Mesenchymal stem cell (in vitro differentiated cells and primary cell): ENCODE measurements around the gene ESD.

Experiments
- DNase-seq: peaks from one replicate; pipeline ENCODE4 v3.0.0-alpha.2; 2013
- H2AFZ ChIP-seq: one replicate; pipeline ENCODE4 v1.6.1; 2013; ENCODE audit warnings: low read depth, mild to moderate bottlenecking, control low read depth, inconsistent platforms, low read length, moderate library complexity
- H2AK5ac ChIP-seq: 2 replicates; pipeline ENCODE4 v1.6.1; 2013; ENCODE audit warnings: low read length, moderate library complexity, mild to moderate bottlenecking, inconsistent platforms; ENCODE audit not compliant: severe bottlenecking
- H2BK120ac ChIP-seq: one replicate; pipeline ENCODE4 v1.6.1; 2013; ENCODE audit warnings: low read depth, mild to moderate bottlenecking, inconsistent platforms, low read length, moderate library complexity
- H2BK12ac ChIP-seq, 2 experiments: one replicate each; pipeline ENCODE4 v1.6.1; 2013; ENCODE audit warnings: inconsistent platforms in 2 of 2, low read length in 2 of 2, mild to moderate bottlenecking in 2 of 2, moderate library complexity in 2 of 2, control low read depth in 1 of 2
- H2BK15ac ChIP-seq: one replicate; pipeline ENCODE4 v1.6.1; 2013; ENCODE audit warnings: mild to moderate bottlenecking, low read depth, inconsistent platforms; ENCODE audit not compliant: poor library complexity, severe bottlenecking
- H2BK5ac ChIP-seq: 2 replicates; pipeline ENCODE4 v1.6.1; 2013; ENCODE audit warnings: low read depth, mild to moderate bottlenecking, low read length, control low read depth, inconsistent platforms; ENCODE audit not compliant: poor library complexity, severe bottlenecking
- H3K14ac ChIP-seq, 2 experiments: one replicate each; pipeline ENCODE4 v1.6.1; 2013; ENCODE audit warnings: inconsistent platforms in 2 of 2, low read length in 2 of 2, control low read depth in 1 of 2, mild to moderate bottlenecking in 1 of 2, moderate library complexity in 1 of 2
- H3K18ac ChIP-seq, 2 experiments: one replicate each; pipeline ENCODE4 v1.6.1; 2013; ENCODE audit warnings: inconsistent platforms in 2 of 2, low read length in 2 of 2, control low read depth in 1 of 2, low read depth in 1 of 2, mild to moderate bottlenecking in 1 of 2
- H3K23ac ChIP-seq, 2 experiments: one replicate each; pipeline ENCODE4 v1.6.1; 2013; ENCODE audit warnings: inconsistent platforms in 2 of 2, low read length in 2 of 2, mild to moderate bottlenecking in 2 of 2, moderate library complexity in 2 of 2, control low read depth in 1 of 2
- H3K27ac ChIP-seq: 2 replicates; pipeline ENCODE4 v1.5.1; 2013; ENCODE audit warnings: mild to moderate bottlenecking, moderate library complexity, low read length, control low read depth, inconsistent platforms; ENCODE audit not compliant: poor library complexity, severe bottlenecking
- H3K27me3 ChIP-seq, 2 experiments: 2 replicates each; pipeline versions ENCODE4 v1.6.1 to v1.7.0; 2013; ENCODE audit warnings: low read length in 2 of 2, mild to moderate bottlenecking in 2 of 2, moderate library complexity in 2 of 2, control low read depth in 1 of 2, inconsistent platforms in 1 of 2; ENCODE audit not compliant: control insufficient read depth in 1 of 2, insufficient read depth in 1 of 2
- H3K36me3 ChIP-seq, 2 experiments: 2 replicates each; pipeline versions ENCODE4 v1.6.1 to v1.7.0; 2013; ENCODE audit warnings: low read length in 2 of 2, control low read depth in 1 of 2, inconsistent platforms in 1 of 2, low read depth in 1 of 2, mild to moderate bottlenecking in 1 of 2; ENCODE audit not compliant: insufficient read depth in 2 of 2, control insufficient read depth in 1 of 2
- H3K4ac ChIP-seq, 2 experiments: one replicate each; pipeline ENCODE4 v1.6.1; 2013; ENCODE audit warnings: inconsistent platforms in 2 of 2, low read length in 2 of 2, mild to moderate bottlenecking in 2 of 2, moderate library complexity in 2 of 2, control low read depth in 1 of 2, low read depth in 1 of 2
- H3K4me1 ChIP-seq: 2 replicates; pipeline ENCODE4 v1.6.1; 2013; ENCODE audit warnings: low read depth, low read length, control low read depth; ENCODE audit not compliant: control insufficient read depth, insufficient read depth
- H3K4me2 ChIP-seq: 2 replicates; pipeline ENCODE4 v1.6.1; 2013; ENCODE audit warnings: low read length, mild to moderate bottlenecking, inconsistent platforms; ENCODE audit not compliant: poor library complexity, severe bottlenecking
- H3K4me3 ChIP-seq, 2 experiments: 2 replicates each; pipeline versions ENCODE4 v1.5.1 to v1.7.0; 2013; ENCODE audit warnings: low read length in 2 of 2, mild to moderate bottlenecking in 2 of 2, control low read depth in 1 of 2, low read depth in 1 of 2; ENCODE audit not compliant: insufficient read depth in 1 of 2
- H3K79me1 ChIP-seq: replicated peaks from 2 replicates; pipeline ENCODE4 v1.6.1; 2013; ENCODE audit warnings: mild to moderate bottlenecking, control low read depth, low read length, inconsistent platforms; ENCODE audit not compliant: poor library complexity, severe bottlenecking
- H3K9ac ChIP-seq: 2 replicates; pipeline ENCODE4 v1.7.0; 2013; ENCODE audit warnings: mild to moderate bottlenecking, low read length, moderate library complexity
- H3K9me3 ChIP-seq: 2 replicates; pipeline ENCODE4 v1.7.0; 2013; ENCODE audit warnings: mild to moderate bottlenecking, low read length; ENCODE audit not compliant: control insufficient read depth
- H4K8ac ChIP-seq: one replicate; pipeline ENCODE4 v1.6.1; 2013; ENCODE audit warnings: inconsistent platforms, mild to moderate bottlenecking, low read length, moderate library complexity
- H4K91ac ChIP-seq: one replicate; pipeline ENCODE4 v1.6.1; 2013; ENCODE audit warnings: mild to moderate bottlenecking, low read length, inconsistent platforms
- WGBS: methylation state at CpG from one replicate; pipeline ENCODE4 v1.1.7; 2013; ENCODE audit warnings: mixed read lengths; 5-methylcytosine and 5-hydroxymethylcytosine counted together

Gene ESD

DNA sequence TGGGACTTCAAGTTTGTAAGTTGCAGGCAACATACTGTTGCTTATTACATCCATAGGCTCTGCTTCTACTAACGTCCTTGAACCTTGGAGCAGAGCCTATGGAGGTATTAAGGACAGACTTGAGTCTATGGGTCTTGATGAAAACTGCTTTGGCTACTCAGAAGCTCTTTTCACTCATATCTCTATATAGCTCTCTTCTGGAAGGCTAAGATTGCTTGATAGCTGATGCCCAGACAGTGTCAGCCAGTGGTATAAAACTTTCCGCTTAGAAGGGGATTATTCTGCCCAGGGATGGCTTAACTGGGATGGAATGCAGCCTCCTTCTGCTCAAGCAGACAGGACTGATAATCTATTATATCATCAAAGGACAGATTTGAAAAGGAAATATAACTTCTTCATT, 25.6 kb upstream of the ESD start:
- Histone ChIP-seq H2AFZ (no peak overlapping the region), H3K9me3 (no peaks in the 10 kb centered on the region), H2BK15ac (no peak overlapping the region), H2BK120ac (no peak overlapping the region), H2BK5ac (no peak overlapping the region), H3K79me1 (no peaks in the 10 kb centered on the region), H3K27ac (no peak overlapping the region), H3K14ac (no peak overlapping the region), H3K18ac (no peak overlapping the region), H4K8ac (no peak overlapping the region), H3K4me2 (no peak overlapping the region), H2BK12ac (no peak overlapping the region), H3K36me3 (no peaks in the 10 kb centered on the region), H3K27me3 (no peaks in the 10 kb centered on the region), H4K91ac (no peak overlapping the region), H3K4me1 (no peaks in the 10 kb centered on the region), H2AK5ac (no peak overlapping the region), H3K4ac (no peak overlapping the region), H3K23ac (no peak overlapping the region), H3K9ac (no peak overlapping the region), H3K4me3 (no peak overlapping the region)
- no peak for DNase-seq
- WGBS = 100% methylated on average over 1 of the region's 2 CpGs

DNA sequence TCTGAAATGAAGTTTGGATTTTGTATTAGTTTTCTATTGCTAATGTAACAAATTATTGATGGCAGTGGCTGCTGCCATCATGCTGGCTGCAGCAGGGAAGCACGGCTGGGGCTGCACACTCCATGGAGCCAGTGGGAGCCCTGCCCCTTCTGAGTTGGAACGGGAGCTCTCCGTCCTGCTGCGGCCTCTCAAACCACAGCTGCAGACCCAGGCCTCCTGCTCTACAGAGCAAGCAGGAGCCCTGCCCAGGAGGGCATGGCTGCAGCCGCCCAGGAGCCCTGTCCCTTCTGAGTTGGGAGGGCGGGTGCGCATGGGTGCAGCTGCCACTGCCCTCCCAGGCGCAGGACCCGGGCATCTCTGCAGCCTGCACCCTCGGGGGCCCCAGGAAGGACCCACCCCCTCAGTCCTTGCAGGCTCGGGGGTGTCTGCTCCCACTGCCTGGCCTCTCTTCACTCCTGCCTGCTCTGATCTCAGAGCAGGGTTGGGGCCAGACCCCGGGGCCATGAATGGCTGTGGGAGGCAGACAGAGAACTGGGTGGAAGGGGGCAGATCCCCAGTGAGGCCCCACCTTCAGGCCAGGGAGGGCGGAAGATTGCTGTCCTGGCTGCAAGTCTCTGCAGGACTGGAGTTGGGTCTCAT, 21.0 kb upstream of the ESD start:
- Histone ChIP-seq H2AK5ac (no peak overlapping the region), H3K27me3 (no peaks in the 10 kb centered on the region), H3K27ac (no peak overlapping the region), H2BK5ac (no peak overlapping the region), H3K4me2 (no peak overlapping the region), H3K4ac (no peak overlapping the region), H4K8ac (no peak overlapping the region), H3K23ac (no peak overlapping the region), H3K18ac (no peak overlapping the region), H3K4me1 (no peaks in the 10 kb centered on the region), H3K9ac (no peak overlapping the region), H3K4me3 (no peak overlapping the region), H3K79me1 (no peaks in the 10 kb centered on the region), H3K14ac (no peak overlapping the region), H2BK120ac (no peak overlapping the region), H4K91ac (no peak overlapping the region), H2AFZ (no peak overlapping the region), H2BK15ac (no peak overlapping the region), H3K9me3 (peaks cover 6% of the 10 kb centered on the region), H2BK12ac (no peak overlapping the region), H3K36me3 (no peaks in the 10 kb centered on the region)
- no peak for DNase-seq
- WGBS = 90% methylated on average over 13 of the region's 13 CpGs

DNA sequence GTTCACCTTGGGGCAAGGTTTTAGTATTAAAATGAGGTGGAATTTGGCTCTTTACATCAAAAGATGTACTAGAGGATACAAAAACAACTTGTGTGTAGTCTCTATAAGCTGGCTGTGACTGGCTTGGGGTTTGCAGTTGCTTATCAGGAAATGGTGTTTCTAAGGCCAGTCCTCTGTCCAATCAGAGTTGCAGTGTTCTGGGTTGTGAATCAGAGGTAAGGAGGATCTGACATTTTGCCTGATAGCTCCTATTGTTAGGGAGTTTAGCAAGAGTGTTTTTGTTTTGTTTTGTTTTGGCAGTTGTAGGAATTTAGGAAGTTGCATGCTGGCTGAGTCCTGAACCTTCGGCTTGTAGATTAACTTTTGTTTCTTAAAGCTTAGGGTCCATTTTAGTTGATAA, 20.1 kb upstream of the ESD start:
- H2BK5ac ChIP-seq = no peak overlapping the region
- H3K9me3 ChIP-seq = peaks cover 15% of the 10 kb centered on the region
- no peak overlapping the region for H3K18ac ChIP-seq
- H4K8ac ChIP-seq = no peak overlapping the region
- H3K4me1 ChIP-seq = no peaks in the 10 kb centered on the region
- no peak overlapping the region for H2BK12ac ChIP-seq
- H3K4me2 ChIP-seq = no peak overlapping the region
- H3K9ac ChIP-seq = no peak overlapping the region
- 90% methylated on average over 1 of the region's 1 CpG for WGBS
- H3K23ac ChIP-seq = no peak overlapping the region
- H2AFZ ChIP-seq = no peak overlapping the region
- H2AK5ac ChIP-seq = no peak overlapping the region
- no peak overlapping the region for H3K14ac ChIP-seq
- H3K79me1 ChIP-seq = no peaks in the 10 kb centered on the region
- no peak overlapping the region for H4K91ac ChIP-seq
- no peak overlapping the region for H3K4me3 ChIP-seq
- H3K4ac ChIP-seq = no peak overlapping the region
- H3K27ac ChIP-seq = no peak overlapping the region
- H3K27me3 ChIP-seq = no peaks in the 10 kb centered on the region
- no peak overlapping the region for H2BK15ac ChIP-seq
- no peaks in the 10 kb centered on the region for H3K36me3 ChIP-seq
- DNase-seq = no peak
- H2BK120ac ChIP-seq = no peak overlapping the region

DNA sequence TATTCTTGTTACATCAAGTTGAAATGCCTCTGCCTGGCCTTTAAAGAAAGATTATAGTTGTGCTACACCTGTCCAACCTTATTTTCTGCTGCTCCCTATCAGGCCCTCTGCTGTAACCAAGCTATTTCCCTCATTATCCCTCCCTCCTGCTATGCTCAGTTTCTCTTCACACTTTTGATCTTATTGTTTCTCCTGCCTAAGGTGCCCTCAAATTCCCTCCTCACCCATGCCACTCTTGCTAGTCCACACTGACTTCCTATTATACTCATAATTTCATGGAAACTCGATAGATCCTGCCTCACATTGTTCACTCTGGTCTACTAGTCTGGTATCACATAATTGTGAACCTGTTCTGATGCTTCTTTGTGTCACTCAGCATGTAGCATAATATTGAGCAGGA, 19.4 kb upstream of the ESD start:
- no peak overlapping the region for H3K18ac ChIP-seq
- H3K4me1 ChIP-seq = no peaks in the 10 kb centered on the region
- peaks cover 17% of the 10 kb centered on the region for H3K9me3 ChIP-seq
- H2BK5ac ChIP-seq = no peak overlapping the region
- H3K27ac ChIP-seq = no peak overlapping the region
- 75% methylated on average over 1 of the region's 1 CpG for WGBS
- DNase-seq = no peak
- H3K23ac ChIP-seq = no peak overlapping the region
- no peak overlapping the region for H2BK120ac ChIP-seq
- H2BK12ac ChIP-seq = no peak overlapping the region
- no peak overlapping the region for H3K14ac ChIP-seq
- H4K8ac ChIP-seq = no peak overlapping the region
- H2AK5ac ChIP-seq = no peak overlapping the region
- no peak overlapping the region for H2BK15ac ChIP-seq
- no peaks in the 10 kb centered on the region for H3K79me1 ChIP-seq
- no peak overlapping the region for H3K4me2 ChIP-seq
- no peaks in the 10 kb centered on the region for H3K36me3 ChIP-seq
- no peak overlapping the region for H2AFZ ChIP-seq
- H3K27me3 ChIP-seq = no peaks in the 10 kb centered on the region
- H3K9ac ChIP-seq = no peak overlapping the region
- no peak overlapping the region for H4K91ac ChIP-seq
- H3K4ac ChIP-seq = no peak overlapping the region
- H3K4me3 ChIP-seq = no peak overlapping the region
